SK-N-SH (cell line): ENCODE results near the gene RNPEPL1. TPM values are rescaled to one million over a fixed set of nuclear protein-coding genes. Genes with fewer than 3 reads are reported as not detected.
A peak's percentile ranks its signal among the peaks of the same experiment; 100 is the strongest.
"Not testable (repeated sequence)": the region's sequence is repeated elsewhere in the genome, so short reads cannot be mapped to it uniquely, and the experiment has no call there.

ENCODE experiments used
- CTCF ChIA-PET: fragments of 300-600, 350-600 bp; formaldehyde crosslinking; extraction: SDS; loops from one replicate; lab custom pipeline; 2021; lab: Yijun Ruan, JAX
- POLR2A ChIA-PET: fragments of 350-600 bp; sonication (Branson Sonifier 250); formaldehyde crosslinking; extraction: SDS; loops from one replicate; lab custom pipeline; 2020; ENCODE audit warnings: antibody characterized with exemption, inconsistent platforms; lab: Yijun Ruan, JAX
- DNase-seq: peaks from one replicate; pipeline ENCODE4 v3.0.0; 2012
- H2AFZ ChIP-seq: fragments of 200-600 bp; sonication (generic); 2 replicates; pipeline ENCODE4 v1.8.1; 2016; ENCODE audit warnings: antibody characterized with exemption, mild to moderate bottlenecking, low read depth
- H3F3A ChIP-seq: fragments of 200-600 bp; sonication (generic); replicated peaks from 2 replicates; pipeline ENCODE3; 2016; ENCODE audit warnings: antibody characterized with exemption, mild to moderate bottlenecking; ENCODE audit not compliant: insufficient read depth
- H3K27ac ChIP-seq, 2 experiments: fragments of 200-500 bp in 1 of 2; fragments of 200-600 bp in 1 of 2; sonication (Bioruptor generic) in 1 of 2; sonication (generic), shearing (Covaris generic) in 1 of 2; 2 replicates each; pipeline versions ENCODE4 v1.5.1 to v1.6.1; 2014 to 2016; ENCODE audit warnings: low read depth in 2 of 2, inconsistent platforms in 1 of 2, low read length in 1 of 2, mild to moderate bottlenecking in 1 of 2, mixed read lengths in 1 of 2
- H3K27me3 ChIP-seq: fragments of 200-600 bp; sonication (generic), shearing (Covaris generic); 2 replicates; pipeline ENCODE4 v1.6.1; 2016; ENCODE audit warnings: mixed run types; ENCODE audit not compliant: insufficient read depth
- H3K36me3 ChIP-seq, 2 experiments: fragments of 200-500 bp in 1 of 2; fragments of 200-600 bp in 1 of 2; sonication (Bioruptor generic) in 1 of 2; sonication (generic) in 1 of 2; replicated peaks in 1 of 2; 2 replicates each; pipeline versions ENCODE3 to v1.5.1; 2014 to 2016; ENCODE audit warnings: low read length in 1 of 2, mild to moderate bottlenecking in 1 of 2; ENCODE audit not compliant: insufficient read depth in 2 of 2, control insufficient read depth in 1 of 2
- H3K4me1 ChIP-seq, 2 experiments: fragments of 200-500 bp in 1 of 2; fragments of 200-600 bp in 1 of 2; sonication (Bioruptor generic) in 1 of 2; sonication (generic), shearing (Covaris generic) in 1 of 2; 2 replicates each; pipeline versions ENCODE4 v1.5.1 to v1.6.1; 2014 to 2016; ENCODE audit warnings: low read depth in 1 of 2, low read length in 1 of 2, mixed run types in 1 of 2; ENCODE audit not compliant: insufficient read depth in 2 of 2, control insufficient read depth in 1 of 2
- H3K4me2 ChIP-seq: fragments of 200-600 bp; sonication (generic), shearing (Covaris generic); 2 replicates; pipeline ENCODE4 v1.6.1; 2017; ENCODE audit warnings: mixed run types
- H3K4me3 ChIP-seq, 2 experiments: fragments of 200-500 bp in 1 of 2; fragments of 200-600 bp in 1 of 2; sonication (Bioruptor generic) in 1 of 2; sonication (generic), shearing (Covaris generic) in 1 of 2; 2 replicates each; pipeline versions ENCODE4 v1.5.1 to v1.8.1; 2014 to 2016; ENCODE audit warnings: low read depth in 2 of 2, inconsistent platforms in 1 of 2, low read length in 1 of 2, mild to moderate bottlenecking in 1 of 2, mixed read lengths in 1 of 2, moderate library complexity in 1 of 2
- H3K79me2 ChIP-seq: fragments of 200-600 bp; sonication (generic); 2 replicates; pipeline ENCODE4 v1.8.1; 2017; ENCODE audit warnings: mild to moderate bottlenecking; ENCODE audit not compliant: insufficient read depth
- H3K9ac ChIP-seq: fragments of 200-600 bp; sonication (generic); 2 replicates; pipeline ENCODE4 v1.6.1; 2017; ENCODE audit warnings: mixed run types
- H3K9me2 ChIP-seq: fragments of 200-600 bp; sonication (generic); 2 replicates; pipeline ENCODE4 v1.6.1; 2017; ENCODE audit warnings: mixed run types
- H3K9me3 ChIP-seq: fragments of 200-600 bp; sonication (generic); 2 replicates; pipeline ENCODE4 v1.6.1; 2017; ENCODE audit warnings: mixed run types, mild to moderate bottlenecking, moderate library complexity
- H4K20me1 ChIP-seq: fragments of 200-600 bp; sonication (generic); 2 replicates; pipeline ENCODE4 v1.6.1; 2017; ENCODE audit warnings: mild to moderate bottlenecking, mixed run types; ENCODE audit not compliant: insufficient read depth
- FOSL2 ChIP-seq: IDR thresholded peaks from 2 replicates; pipeline ENCODE4 v1.4.0; 2012; ENCODE audit warnings: low read depth, mild to moderate bottlenecking, moderate library complexity, borderline replicate concordance
- GABPA ChIP-seq: IDR thresholded peaks from 2 replicates; pipeline ENCODE4 v1.4.0; 2012; ENCODE audit warnings: low read depth, mild to moderate bottlenecking
- JUND ChIP-seq: IDR thresholded peaks from 2 replicates; pipeline ENCODE4 v1.4.0; 2012
- MXI1 ChIP-seq: IDR thresholded peaks from 2 replicates; pipeline ENCODE4 v1.6.1; 2012; ENCODE audit warnings: mild to moderate bottlenecking, low read depth, low read length, improper control_type of control experiment
- NFIC ChIP-seq: IDR thresholded peaks from 2 replicates; pipeline ENCODE4 v1.4.0; 2012; ENCODE audit warnings: borderline replicate concordance
- RXRA ChIP-seq: IDR thresholded peaks from 2 replicates; pipeline ENCODE4 v1.4.0; 2012; ENCODE audit warnings: low read depth, mild to moderate bottlenecking, borderline replicate concordance
- TAF1 ChIP-seq: IDR thresholded peaks from 2 replicates; pipeline ENCODE4 v1.6.1; 2012; ENCODE audit warnings: low read depth, mild to moderate bottlenecking, low read length, moderate library complexity, borderline replicate concordance
- USF1 ChIP-seq: IDR thresholded peaks from 2 replicates; pipeline ENCODE4 v1.4.0; 2012; ENCODE audit warnings: low read depth, borderline replicate concordance
- WGBS: methylation state at CpG from one replicate; pipeline ENCODE4 v1.1.6; 2017; ENCODE audit warnings: low lambda C conversion rate; 5-methylcytosine and 5-hydroxymethylcytosine counted together
- polyA plus RNA-seq, 3 experiments: library from polyadenylated mRNA; depleted of rRNA; stranded (reverse); fragments of >200 nt; gene quantifications; 2 replicates each; pipeline ENCODE4 v1.2.3, GENCODE V29; 2012
- TF ChIP-seq, protein P1 (sequence below): IDR thresholded peaks from 2 replicates; pipeline ENCODE4; 2012

The RNPEPL1 gene
- polyA plus RNA-seq, 1 of the 3 experiments (the other 2 are of a cell fraction) = 14.3 TPM

- Histone ChIP-seq H3K4me2 (peak overlapping the region; percentile 84), H3K27ac (peak overlapping the region; percentile 80 to 92), H4K20me1 (peaks cover 12% of the 10 kb centered on the region; the same call in 1 of the 2 replicates), H3K36me3 (peaks cover 0 to 7% of the 10 kb centered on the region in 2 experiments), H3K4me1 (peaks cover 34 to 41% of the 10 kb centered on the region in 2 experiments), H3K9me2 (no peaks in the 10 kb centered on the region), H3K9me3 (no peaks in the 10 kb centered on the region), H3K27me3 (no peaks in the 10 kb centered on the region), H3K79me2 (peaks cover 44% of the 10 kb centered on the region), H3K4me3 (peak overlapping the region; percentile 64 to 85), H3K9ac (peak overlapping the region; percentile 97), H3F3A (peaks cover 19% of the 10 kb centered on the region), H2AFZ (peak overlapping the region; percentile 1; the same call in 1 of the 2 replicates)
- WGBS = 11% methylated on average over 9 of the region's 14 CpGs
- CTCF ChIA-PET = interaction anchor here (0.7 to 1.8 kb wide), 4 partner anchors 24 to 290 kb away, joined by 3 to 7 read pairs (median 4); no protein-coding TSS in a partner anchor
- TF ChIP-seq JUND (0 out of 2 replicates have a peak, but pooled peaks have one; percentile 3), FOSL2 (peak; percentile 39; the same call in 1 of the 2 replicates), TAF1 (no peak), MXI1 (no peak), GABPA (no peak)
- TF ChIP-seq, protein P1, sequence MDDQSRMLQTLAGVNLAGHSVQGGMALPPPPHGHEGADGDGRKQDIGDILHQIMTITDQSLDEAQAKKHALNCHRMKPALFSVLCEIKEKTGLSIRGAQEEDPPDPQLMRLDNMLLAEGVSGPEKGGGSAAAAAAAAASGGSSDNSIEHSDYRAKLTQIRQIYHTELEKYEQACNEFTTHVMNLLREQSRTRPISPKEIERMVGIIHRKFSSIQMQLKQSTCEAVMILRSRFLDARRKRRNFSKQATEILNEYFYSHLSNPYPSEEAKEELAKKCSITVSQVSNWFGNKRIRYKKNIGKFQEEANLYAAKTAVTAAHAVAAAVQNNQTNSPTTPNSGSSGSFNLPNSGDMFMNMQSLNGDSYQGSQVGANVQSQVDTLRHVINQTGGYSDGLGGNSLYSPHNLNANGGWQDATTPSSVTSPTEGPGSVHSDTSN = no peak
- DNase-seq = no peak
- POLR2A ChIA-PET = interaction anchor here (0.8 to 2.1 kb wide), 6 partner anchors 8 to 313 kb away, joined by 3 to 19 read pairs (median 4); partner anchors contain the start of genes CAPN10 and KIF1A
Measured at GRCh38 chr2:240561325-240561971, 6.8 kb upstream of the RNPEPL1 start.

DNA sequence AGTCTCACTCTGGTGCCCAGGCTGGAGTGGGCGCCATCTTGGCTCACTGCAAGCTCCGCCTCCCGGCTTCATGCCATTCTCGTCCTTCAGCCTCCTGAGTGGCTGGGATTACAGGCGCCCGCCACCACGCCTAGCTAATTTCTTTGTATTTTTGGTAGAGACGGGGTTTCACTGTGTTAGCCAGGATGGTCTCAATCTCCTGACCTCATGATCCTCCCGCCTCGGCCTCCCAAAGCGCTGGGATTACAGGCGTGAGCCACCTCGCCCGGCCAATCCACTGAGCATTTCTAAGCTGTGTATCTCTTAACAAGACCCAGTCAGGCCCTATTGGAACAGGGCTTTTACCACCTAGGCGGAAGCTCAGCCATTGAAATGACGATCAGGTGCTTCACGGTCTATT is 5.1 kb upstream of the RNPEPL1 start:
- peaks cover 35% of the 10 kb centered on the region for H3K79me2 ChIP-seq
- H3K27ac ChIP-seq, H3K4me2 ChIP-seq, H3K9ac ChIP-seq, H3K9me2 ChIP-seq, H3K9me3 ChIP-seq, DNase-seq, H3K4me3 ChIP-seq, H3K36me3 ChIP-seq, H3K27me3 ChIP-seq, H2AFZ ChIP-seq, H4K20me1 ChIP-seq, POLR2A ChIA-PET: not testable (repeated sequence)
- H3K4me1 ChIP-seq = peaks cover 42 to 44% of the 10 kb centered on the region in 2 experiments
- peaks cover 23% of the 10 kb centered on the region for H3F3A ChIP-seq
- CTCF ChIA-PET = interaction anchor here (0.6 to 1.7 kb wide), 2 partner anchors 18 to 277 kb away, joined by 3 to 4 read pairs; no protein-coding TSS in a partner anchor
- WGBS = 98% methylated on average over 17 of the region's 17 CpGs

- POLR2A ChIA-PET = no interaction called here
- no peak for DNase-seq
- no peaks in the 10 kb centered on the region for H3K9me3 ChIP-seq
Measured at GRCh38 chr2:240563951-240564560, 4.2 kb upstream of the RNPEPL1 start.

More at GRCh38 chr2:240563951-240564560, 4.2 kb upstream of the RNPEPL1 start:
- peaks cover 0 to 7% of the 10 kb centered on the region in 2 experiments for H3K36me3 ChIP-seq
- H3K4me2 ChIP-seq = no peak overlapping the region
- CTCF ChIA-PET = interaction anchor here (1.0 to 1.7 kb wide), 2 partner anchors 211 to 276 kb away, joined by 3 to 4 read pairs; no protein-coding TSS in a partner anchor
- peaks cover 40 to 41% of the 10 kb centered on the region in 2 experiments for H3K4me1 ChIP-seq
- H3K4me3 ChIP-seq = no peak overlapping the region
- peaks cover 23% of the 10 kb centered on the region for H3F3A ChIP-seq
- H3K27ac ChIP-seq = no peak overlapping the region
- no peaks in the 10 kb centered on the region for H3K9me2 ChIP-seq
- H3K79me2 ChIP-seq = peaks cover 29% of the 10 kb centered on the region
- peaks cover 7% of the 10 kb centered on the region; the same call in 1 of the 2 replicates for H4K20me1 ChIP-seq
- no peaks in the 10 kb centered on the region for H3K27me3 ChIP-seq
- TF ChIP-seq USF1 (no peak), RXRA (no peak), GABPA (no peak), NFIC (no peak)
- TF ChIP-seq, all 33 proteins: peak for 0
- WGBS = 90% methylated on average over 12 of the region's 12 CpGs
- no peak overlapping the region for H3K9ac ChIP-seq
- no peak overlapping the region for H2AFZ ChIP-seq
